Brain pericyte (primary cell): Measurements from ENCODE around the gene LPP.

Experiments used
- DNase-seq: peaks from one replicate; pipeline ENCODE4 v3.0.0-alpha.2; 2012; ENCODE audit warnings: low read depth, low spot score

Gene LPP

DNA sequence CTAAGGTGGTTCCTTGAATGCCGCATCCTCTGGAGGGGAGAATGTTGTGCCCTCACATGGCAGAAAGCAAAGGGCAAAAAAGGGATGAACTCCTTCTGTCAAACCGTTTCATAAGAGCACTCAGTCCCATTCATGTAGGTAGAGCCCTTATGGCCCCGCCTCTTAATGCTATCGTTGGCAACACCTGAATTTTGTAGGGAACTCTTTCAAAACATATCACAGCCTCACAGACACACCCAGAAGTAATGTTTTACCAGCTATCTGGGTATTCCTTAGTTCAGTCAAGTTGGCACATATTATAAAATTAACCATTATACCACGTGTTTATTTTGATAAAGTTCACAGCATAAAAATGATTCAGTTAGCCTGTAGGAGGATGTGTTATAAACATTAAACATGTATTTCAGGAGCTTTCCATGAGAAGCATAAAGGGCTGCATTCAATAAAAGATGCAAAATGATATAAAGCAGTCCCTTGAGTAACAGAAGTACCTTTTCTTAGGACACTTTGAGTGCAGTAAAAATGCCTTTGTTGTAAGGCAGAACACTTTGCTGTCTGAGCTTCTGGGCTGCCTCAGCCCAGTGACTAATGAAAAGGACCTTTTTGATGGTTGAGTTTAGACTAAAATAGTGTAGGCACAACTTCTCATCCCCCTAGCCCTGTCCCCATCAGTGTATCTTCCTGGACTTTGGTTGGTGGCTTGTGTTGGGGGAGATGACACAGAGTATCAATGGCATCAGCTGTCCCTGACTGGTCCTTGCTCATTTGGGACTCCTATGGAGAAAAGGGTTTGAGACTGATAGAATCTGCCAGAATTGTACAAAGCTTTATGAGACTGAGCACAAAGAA, 754.3 kb downstream of the LPP start:
- no peak for DNase-seq

GRCh38 chr3:188911026-188911850, 757.3 kb downstream of the LPP start:
- no peak for DNase-seq

DNA sequence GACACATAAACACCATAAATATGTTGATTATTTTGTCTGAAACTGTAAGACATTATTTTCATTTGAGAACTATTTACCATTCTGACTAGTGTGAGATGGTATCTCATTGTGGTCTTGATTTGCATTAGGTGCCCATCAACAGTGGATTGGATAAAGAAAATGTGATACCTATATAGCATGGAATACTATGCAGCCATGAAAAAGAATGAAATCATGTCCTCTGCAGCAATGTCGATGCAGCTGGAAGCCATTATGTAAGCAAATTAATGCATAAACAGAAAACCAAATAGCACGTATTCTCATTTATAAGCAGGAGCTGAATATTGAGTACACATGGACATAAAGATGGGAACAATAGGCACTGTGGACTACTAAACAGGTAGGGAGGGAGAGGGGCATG, 759.1 kb downstream of the LPP start:
- DNase-seq = no peak

DNA sequence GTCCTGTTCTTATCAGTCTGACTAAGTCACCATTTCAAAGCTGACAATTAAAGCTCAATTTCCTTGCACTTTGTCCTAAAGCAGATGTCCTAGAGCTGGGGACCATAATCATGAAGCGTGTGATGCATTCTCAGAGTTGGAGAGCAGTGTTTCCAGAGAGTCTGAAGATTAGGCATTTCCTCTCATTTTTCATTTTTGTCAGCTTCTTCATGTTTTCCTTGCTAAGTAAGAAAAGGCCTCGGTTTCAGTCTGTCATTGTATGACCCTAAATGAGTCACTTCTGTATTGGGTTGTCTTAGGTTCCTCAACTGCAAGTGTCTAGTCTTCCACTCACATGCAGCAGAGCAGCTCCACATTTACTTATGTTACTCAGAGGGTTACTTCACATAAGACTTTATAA, 760.6 kb downstream of the LPP start:
- no peak for DNase-seq

- DNase-seq = no peak
Measured at GRCh38 chr3:188915127-188915526, 761.2 kb downstream of the LPP start.

- DNase-seq = no peak
Measured at GRCh38 chr3:188916934-188917401, 763.0 kb downstream of the LPP start.

GRCh38 chr3:188918093-188918492, 764.1 kb downstream of the LPP start:
- no peak for DNase-seq

- DNase-seq = no peak
Measured at GRCh38 chr3:188923671-188924070, 769.7 kb downstream of the LPP start.

- DNase-seq = no peak
Measured at GRCh38 chr3:188925376-188925775, 771.4 kb downstream of the LPP start.

DNA sequence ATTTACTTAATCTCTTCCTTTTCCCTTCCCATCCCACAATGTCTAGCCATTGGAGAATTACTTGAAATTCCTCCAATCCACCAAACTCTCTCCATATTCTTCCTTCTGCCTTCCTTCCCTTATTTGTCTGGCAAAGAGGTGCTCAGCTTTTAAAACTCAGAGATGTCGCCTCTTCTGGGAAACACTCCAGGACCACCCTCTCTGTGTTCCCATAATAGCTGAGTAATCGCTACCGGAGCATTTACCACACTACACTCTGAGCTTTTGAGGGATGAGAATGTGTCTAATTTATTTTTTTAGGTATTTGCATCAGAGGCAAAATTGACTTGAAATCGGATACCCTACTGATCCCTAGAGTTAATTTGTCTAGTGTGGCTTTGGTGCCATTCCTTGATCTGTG, 772.2 kb downstream of the LPP start:
- DNase-seq = no peak

- no peak for DNase-seq
Measured at GRCh38 chr3:188926741-188927511, 773.0 kb downstream of the LPP start.

GRCh38 chr3:188927971-188928370, 774.0 kb downstream of the LPP start:
- DNase-seq = no peak

- no peak for DNase-seq
Measured at GRCh38 chr3:188929137-188929536, 775.2 kb downstream of the LPP start.

GRCh38 chr3:188931036-188931435, 777.1 kb downstream of the LPP start:
- no peak for DNase-seq

DNA sequence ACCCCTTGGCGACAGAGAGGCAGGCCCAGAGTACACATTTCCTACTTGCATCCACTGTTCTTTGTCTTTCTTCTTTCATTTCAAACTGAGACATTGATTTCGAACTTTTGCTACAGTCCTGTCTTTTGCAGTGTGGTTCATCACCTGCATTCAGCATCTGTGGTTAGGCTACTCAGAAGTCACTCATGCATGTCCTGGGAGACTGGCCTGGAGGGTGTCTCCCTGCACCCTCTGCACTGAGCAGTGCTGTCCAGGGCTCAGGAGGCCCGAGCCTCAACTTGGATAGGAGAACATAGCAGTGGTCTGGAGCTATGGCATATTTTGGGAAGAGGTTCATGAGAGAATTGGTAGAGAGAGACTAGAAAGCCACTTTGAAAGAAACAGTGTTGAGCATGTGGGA, 777.6 kb downstream of the LPP start:
- no peak for DNase-seq

DNA sequence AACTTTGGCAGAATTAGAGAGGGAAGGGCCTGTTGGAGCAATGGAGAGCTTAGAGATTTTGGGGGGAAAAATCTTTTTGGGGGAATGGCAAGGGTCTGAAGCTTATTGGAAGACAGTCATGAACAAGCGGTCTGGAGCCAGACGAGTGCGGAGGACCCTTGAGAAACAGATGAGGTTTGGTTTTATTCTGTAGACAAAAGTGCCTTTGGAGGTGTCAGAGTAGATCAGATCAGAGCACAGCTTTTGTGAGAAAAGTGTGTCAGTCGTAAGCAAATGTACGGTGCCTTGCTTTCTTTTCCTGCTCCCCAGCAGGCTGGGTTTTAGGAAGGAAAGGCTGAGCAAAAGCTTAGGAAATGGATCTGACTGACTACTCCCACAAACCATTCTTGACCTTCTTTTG, 781.0 kb downstream of the LPP start:
- DNase-seq = no peak

DNA sequence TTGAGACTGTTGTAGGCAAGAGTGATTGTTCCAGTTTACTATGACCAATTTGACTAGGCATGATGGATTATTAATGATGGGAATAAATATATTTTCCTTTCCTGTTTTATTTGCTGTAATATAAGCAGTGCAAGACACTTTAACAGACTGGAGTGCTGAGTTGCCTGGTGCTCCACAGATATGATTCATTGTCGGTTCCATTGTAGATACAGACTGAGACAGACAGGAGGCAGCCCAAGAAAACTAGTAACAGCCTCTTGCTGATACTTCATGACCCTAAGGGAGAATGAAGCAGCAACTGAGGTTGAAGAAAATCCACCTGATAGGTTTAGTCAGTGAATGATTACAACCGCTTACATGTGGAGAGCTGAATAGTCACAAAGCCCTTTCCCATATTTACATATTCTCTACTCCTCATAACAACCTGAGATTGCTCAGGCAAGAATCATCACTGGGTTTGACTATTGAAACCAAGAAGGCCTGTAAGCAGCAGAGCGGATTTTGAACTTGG, 782.7 kb downstream of the LPP start:
- DNase-seq = no peak

DNA sequence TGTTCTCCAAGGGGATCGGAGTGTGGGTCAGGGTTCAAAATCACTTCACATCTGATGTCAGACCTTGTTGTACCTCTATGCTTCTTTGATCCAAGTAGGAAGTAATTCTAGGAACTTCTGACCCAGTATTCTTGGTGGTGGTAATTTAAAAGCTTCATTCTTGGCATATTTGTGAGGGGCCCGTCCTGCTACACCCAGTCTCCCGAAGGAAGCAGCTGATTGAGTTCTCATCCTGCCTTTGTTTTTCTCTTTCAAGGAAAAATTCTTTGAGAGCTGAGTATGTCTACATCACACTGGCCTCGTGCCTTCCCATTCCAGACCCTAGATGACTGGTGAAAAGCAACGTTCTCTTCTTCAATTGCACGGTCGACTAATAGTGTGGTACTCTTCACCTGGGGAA, 783.4 kb downstream of the LPP start:
- no peak for DNase-seq

DNA sequence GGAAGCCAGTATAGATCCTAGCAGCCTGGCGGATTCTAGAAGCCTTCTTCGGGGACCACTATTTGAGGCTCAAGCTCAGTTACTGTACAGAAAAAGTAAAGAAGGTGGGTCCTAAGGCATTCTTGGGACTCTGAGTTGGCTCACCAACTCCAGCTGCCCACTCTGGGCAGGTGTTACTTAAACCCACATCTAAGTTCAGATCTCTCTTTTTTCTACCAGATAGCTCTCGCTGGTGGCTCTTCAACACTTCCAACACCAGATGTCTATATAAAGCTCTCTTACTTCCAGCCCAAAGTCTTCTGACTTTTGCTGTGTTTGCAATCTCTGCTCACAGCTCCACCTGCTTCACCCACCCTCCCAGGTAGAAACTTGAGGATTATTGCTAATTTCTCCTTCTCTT, 785.0 kb downstream of the LPP start:
- DNase-seq = no peak

GRCh38 chr3:188939814-188940572, 786.0 kb downstream of the LPP start:
- no peak for DNase-seq
